ENCODE measurements around the gene SLC51A. TPM values are rescaled to one million over a fixed set of nuclear protein-coding genes. Genes with fewer than 3 reads are reported as not detected.
A peak's percentile ranks its signal among the peaks of the same experiment; 100 is the strongest.
"Not testable (repeated sequence)": the region's sequence is repeated elsewhere in the genome, so short reads cannot be mapped to it uniquely, and the experiment has no call there.

SLC51A gene
- total RNA-seq, 2 donors from 2014 or later = 2.1 to 65.1 TPM

DNA sequence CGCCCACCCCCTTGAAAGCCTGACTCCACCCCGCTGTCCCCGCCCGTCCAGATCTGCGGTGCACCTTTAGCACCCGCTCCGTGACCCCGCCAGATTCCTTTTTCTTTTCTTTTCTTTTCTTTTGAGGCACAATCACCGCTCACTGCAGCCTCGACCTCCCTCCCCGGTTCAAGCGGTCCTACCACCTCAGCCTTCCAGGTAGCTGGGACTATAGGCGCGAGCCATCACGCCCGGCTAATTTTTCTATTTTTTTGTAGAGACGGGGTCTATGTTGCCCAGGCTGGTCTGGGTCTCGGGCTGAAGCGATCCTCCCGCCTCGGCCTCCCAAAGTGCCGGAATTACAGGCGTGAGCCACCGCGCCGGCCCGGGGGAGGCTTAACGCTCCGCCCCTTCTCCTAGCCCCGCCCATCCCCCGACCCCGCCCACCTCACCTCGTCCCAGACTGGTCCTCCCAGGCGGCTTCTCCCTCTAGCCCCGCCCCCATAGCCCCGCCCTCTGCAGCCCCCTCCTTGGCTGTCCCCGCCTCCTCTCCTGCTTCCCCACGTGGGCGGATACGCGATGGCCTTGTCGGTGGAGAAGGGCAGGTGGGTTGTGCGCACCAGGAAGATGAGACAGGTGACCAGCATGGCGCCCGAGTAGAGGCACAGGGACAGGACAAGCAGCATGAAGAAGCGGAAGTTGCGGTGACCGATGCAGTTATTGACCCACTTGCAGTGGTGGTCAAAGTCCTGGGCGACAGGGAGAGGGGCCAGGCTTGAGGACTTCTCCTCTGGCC is 8.3 kb upstream of the SLC51A start:
- TF ChIP-seq, protein P1, sequence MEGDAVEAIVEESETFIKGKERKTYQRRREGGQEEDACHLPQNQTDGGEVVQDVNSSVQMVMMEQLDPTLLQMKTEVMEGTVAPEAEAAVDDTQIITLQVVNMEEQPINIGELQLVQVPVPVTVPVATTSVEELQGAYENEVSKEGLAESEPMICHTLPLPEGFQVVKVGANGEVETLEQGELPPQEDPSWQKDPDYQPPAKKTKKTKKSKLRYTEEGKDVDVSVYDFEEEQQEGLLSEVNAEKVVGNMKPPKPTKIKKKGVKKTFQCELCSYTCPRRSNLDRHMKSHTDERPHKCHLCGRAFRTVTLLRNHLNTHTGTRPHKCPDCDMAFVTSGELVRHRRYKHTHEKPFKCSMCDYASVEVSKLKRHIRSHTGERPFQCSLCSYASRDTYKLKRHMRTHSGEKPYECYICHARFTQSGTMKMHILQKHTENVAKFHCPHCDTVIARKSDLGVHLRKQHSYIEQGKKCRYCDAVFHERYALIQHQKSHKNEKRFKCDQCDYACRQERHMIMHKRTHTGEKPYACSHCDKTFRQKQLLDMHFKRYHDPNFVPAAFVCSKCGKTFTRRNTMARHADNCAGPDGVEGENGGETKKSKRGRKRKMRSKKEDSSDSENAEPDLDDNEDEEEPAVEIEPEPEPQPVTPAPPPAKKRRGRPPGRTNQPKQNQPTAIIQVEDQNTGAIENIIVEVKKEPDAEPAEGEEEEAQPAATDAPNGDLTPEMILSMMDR (IDR thresholded peaks at IDR 0.05) = no peak
- Histone ChIP-seq H3K36me3 (no peaks in the 10 kb centered on the region), H3K4me1 (no peaks in the 10 kb centered on the region), H3K27ac (no peak overlapping the region), H3K27me3 (no peaks in the 10 kb centered on the region), H3K4me3 (peak overlapping the region; percentile 38), H3K9ac (ENCODE audit: low read depth in 2 of 2, low read length in 2 of 2) (no peak overlapping the region), H3K9me3 (no peaks in the 10 kb centered on the region)
- intact Hi-C loops (cut with DNase I) = no loop called here
- peak; percentile 64 for DNase-seq

DNA sequence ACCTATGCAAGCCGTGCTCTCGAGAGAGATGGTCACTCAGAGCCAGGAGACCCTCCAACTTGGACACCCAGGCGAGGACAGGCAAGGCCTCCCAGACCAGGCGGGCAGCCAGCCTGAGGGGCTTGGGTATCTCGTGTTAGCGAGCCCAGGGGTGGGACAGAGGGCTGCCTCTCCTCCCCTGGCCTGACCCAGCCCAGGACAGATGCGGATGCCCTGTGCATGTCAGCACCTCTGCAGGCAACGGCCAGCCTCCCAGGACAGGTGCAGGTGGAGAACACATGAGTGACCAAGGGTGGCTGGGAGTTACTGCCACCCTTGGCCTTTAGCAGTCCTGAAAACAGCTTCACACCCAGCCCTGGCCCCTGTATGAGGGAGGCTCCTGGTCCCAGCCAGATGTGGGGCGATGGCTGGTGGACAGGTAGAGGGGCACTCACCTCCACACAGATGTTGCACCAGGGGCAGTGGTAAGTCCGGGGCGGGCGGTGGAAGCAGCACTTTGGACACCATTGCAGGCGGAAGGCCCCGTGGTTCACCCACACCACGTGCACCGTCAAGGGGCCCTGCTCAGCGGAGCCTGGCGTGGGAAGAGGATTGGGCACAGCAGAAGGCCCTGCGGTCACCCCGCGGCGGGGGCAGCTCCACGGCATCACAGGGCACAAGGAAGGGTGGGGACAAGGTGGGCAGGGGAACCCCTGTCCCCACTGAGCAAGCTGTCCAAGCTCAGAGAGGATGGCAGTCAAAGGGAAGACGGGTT is 7.2 kb upstream of the SLC51A start:
- no peak for DNase-seq
- intact Hi-C loops (cut with DNase I) = no loop called here

DNA sequence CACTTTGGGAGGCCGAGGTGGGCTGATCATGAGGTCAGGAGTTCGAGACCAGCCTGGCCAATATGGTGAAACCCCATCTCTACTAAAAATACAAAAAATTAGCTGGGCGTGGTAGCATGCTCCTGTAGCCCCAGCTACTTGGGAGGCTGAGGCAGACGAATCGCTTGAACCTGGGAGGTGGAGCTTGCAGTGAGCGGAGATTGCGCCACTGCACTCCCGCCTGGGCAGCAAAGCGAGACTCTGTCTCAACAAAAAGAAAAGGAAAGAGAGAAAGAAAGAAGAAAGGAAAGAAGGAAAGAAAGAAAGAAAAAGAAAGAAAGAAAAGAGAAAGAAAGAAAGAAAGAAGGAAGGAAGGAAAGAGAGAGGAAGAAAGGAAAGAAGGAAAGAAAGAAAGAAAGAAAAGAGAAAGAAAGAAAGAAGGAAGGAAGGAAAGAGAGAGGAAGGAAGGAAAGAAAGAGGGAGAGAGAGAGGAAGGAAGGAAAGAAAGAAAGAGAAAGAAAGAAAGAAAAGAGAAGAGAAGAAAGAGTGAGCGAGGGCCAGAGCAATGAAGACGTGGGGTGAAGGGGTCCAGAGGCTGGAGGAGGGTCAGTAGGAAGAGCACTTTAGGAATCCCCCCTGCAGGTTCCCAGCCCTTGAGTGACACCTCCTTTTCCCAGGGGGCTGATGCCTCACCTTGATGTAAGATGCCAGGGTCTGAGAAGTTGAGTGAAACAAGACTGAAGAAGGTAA is 6.2 kb upstream of the SLC51A start:
- H3K4me3 ChIP-seq; H3K27me3 ChIP-seq; DNase-seq; H3K27ac ChIP-seq; H3K9me3 ChIP-seq; H3K36me3 ChIP-seq; H3K9ac ChIP-seq (ENCODE audit: low read depth in 2 of 2, low read length in 2 of 2); H3K4me1 ChIP-seq; intact Hi-C loops (cut with DNase I): not testable (repeated sequence)

More for the DNA sequence above, 7.2 kb upstream of the SLC51A start:
- H3K9me3 ChIP-seq = no peaks in the 10 kb centered on the region
- H3K27me3 ChIP-seq = no peaks in the 10 kb centered on the region
- H3K36me3 ChIP-seq = no peaks in the 10 kb centered on the region
- no peak overlapping the region for H3K4me3 ChIP-seq
- no peaks in the 10 kb centered on the region for H3K4me1 ChIP-seq
- TF ChIP-seq, protein P1 (IDR thresholded peaks at IDR 0.05) = no peak
- H3K27ac ChIP-seq = no peak overlapping the region
- no peak overlapping the region for H3K9ac ChIP-seq (ENCODE audit: low read depth in 2 of 2, low read length in 2 of 2)

DNA sequence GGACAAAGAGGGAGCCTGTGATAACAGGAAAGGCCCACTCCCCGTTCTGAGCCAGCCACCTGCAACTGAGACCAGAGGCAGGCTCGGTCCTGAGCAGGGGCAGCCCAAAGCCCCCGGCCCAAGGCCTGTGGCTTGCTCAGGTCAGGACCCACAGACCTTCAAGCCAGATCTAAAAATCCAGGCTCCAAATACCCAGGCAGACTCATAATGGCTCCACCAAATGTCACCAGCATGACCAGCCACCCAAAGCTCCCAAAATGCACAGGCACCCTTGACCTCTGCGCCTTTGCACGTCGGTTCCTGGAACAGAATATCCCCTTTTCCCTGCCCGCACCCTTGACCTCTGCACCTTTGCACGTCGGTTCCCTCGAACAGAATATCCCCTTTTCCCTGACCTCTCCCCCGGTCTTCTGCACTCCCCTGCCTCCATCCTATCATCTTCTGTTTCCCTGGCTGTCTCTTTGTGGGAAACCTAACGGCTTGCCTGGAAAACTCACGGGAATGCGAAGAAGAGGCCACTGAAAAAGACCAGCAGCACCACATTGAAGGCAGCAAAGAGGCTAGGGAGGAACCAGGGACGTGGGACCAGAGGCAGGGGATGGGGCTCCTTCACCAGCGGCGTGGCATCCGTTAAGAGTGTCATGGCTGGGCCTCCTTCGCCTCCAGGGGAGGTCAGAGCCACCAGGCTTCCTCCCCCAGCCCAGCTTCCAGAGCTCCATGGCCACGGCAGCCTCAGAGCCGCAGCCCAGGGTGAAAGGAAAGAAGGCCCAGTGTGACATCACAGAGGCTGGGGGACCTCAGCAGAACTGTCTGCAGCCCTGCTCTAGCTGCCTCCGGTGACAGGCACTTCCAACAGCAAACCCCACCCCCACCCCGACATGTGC is 5.4 kb upstream of the SLC51A start, which contains the start of gene ZDHHC19:
Gene ZDHHC19 (minus strand): TSS at position 728 of the 884 bp plus-strand sequence. CDS start 85 bp downstream, at position 643.
- TF ChIP-seq, protein P1 (IDR thresholded peaks at IDR 0.05) = no peak
- no peaks in the 10 kb centered on the region for H3K9me3 ChIP-seq
- DNase-seq = no peak
- H3K27me3 ChIP-seq = no peaks in the 10 kb centered on the region
- H3K4me3 ChIP-seq = no peak within 1 kb of the TSS
- no peaks in the 10 kb centered on the region for H3K36me3 ChIP-seq
- intact Hi-C loops (cut with DNase I) = no loop called here
- H3K9ac ChIP-seq (ENCODE audit: low read depth in 2 of 2, low read length in 2 of 2) = no peak within 1 kb of the TSS
- no peak within 1 kb of the TSS for H3K27ac ChIP-seq
- no peaks in the 10 kb centered on the region for H3K4me1 ChIP-seq

DNA sequence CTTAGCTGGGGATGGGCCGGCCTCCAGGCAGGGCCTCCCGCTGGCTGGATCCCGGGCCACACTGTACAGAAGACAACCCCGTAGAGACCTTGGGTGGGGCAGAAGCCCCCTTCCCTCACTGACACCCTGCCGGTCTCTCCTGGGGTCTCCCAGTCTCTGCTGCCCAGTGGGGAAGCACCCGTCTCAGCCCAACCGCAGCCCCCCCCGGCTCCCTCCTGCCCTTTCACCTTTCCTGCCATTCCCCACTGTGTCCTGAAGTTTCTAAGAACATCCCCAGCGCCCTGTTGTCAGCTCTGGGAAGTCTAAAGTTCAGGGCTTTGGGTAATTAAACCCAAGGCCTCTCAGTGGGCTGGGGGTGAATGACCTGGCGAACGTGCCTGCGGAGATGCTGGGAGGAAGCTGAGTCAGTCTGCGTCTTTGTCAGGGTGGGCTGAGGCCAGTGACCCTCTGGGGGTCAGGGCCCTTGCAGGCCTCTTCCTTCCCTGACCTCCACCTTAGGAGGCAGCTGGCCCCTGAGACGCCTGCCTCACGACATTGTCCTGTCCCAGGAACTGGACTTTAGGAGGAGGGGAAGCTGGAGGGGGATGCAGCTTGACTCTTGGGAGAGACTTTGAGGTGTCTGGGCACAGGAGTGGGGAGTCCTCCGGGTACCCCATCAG is 1.4 kb upstream of the SLC51A start:
- no peaks in the 10 kb centered on the region for H3K9me3 ChIP-seq
- no peak for DNase-seq
- TF ChIP-seq, protein P1 (IDR thresholded peaks at IDR 0.05) = no peak
- no peaks in the 10 kb centered on the region for H3K36me3 ChIP-seq
- no peak overlapping the region for H3K4me3 ChIP-seq
- H3K9ac ChIP-seq (ENCODE audit: low read depth in 2 of 2, low read length in 2 of 2) = no peak overlapping the region
- H3K4me1 ChIP-seq = peaks cover 21% of the 10 kb centered on the region
- no peaks in the 10 kb centered on the region for H3K27me3 ChIP-seq
- no peak overlapping the region for H3K27ac ChIP-seq
- intact Hi-C loops (cut with DNase I) = no loop called here
